HG03095 (cell line): Measurements from ENCODE around the gene CARNS1.
"Not testable (repeated sequence)": the region's sequence is repeated elsewhere in the genome, so short reads cannot be mapped to it uniquely, and the experiment has no call there.

Experiments
- ATAC-seq: cut with Tn5 transposase; IDR thresholded peaks from one replicate; pipeline ENCODE4 v1.9.1; 2021; ENCODE audit warnings: moderate library complexity; ENCODE audit not compliant: unreplicated experiment

Gene CARNS1

DNA sequence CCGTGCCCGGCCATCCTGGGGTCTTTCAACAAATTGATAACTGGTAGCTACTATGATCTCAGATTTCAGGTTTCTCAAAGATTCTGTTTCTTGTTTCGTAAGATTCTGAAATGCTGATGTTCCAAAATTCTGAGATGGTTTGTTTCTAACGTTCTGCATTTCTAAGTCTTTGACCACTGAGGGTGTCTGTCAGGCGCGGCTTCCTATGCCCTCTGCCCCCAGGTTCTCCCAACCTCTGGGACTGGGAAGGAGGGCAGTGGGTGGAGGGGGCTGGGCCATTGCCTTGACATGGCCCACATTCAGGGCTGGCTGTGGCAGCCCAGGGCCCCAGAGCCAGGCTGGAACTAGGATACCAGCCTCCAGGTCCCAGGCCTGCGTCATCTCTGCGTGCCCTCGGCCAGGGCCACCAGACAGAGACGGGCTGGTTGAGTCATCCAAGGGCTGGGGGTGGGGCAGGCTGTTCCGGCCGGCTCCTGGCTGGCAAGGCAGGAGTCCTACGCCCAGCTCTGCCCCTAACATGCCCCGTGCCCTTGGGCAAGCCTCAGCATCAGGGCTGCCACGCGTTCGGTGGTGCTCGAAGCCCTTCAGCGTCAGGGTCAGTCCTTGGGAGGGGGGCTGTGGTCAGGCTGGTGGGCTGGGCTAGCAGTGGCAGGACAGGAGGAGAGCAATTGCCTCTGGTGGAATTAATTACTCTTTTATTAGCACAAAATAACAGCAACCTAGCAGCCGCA, 48.4 kb downstream of the CARNS1 start:
- ATAC-seq: no peak

DNA sequence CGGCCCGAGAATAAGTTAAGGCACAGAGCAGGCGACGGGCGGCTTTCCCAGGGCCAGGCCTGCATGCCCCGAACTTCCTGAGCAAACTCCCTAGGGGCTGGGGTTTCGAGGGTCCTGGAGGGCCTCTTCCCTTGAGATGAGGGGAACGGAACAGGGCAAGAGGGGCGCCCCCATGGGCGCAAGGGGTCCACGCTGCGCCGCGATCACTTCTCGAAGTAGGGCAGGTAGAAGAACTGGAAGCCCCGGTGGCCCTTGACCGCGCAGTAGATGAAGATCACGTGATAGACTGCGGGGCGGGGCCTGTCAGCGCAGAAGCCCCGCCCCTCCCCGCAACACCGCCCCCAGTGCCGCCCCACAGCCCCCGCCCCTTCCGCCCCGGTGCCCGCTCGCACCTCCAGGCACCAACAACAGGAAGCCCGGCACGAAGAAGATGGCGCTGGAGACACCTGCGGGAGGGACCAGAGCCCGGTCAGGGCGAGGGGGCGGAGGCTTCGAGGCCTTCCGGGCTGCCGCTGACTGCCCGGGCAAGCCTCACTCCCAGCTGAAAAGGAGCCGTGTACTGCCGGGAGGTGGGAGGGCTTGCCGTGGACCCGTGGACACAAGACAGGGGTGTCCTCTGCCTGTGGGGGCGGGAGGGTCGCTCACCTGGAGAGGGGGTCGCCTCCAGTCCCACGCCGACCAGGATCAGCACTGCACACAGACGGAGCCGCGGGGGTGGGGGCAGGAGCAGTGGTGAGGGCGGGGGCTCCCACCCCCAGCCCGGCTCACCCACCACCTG, 49.1 kb downstream of the CARNS1 start:
- ATAC-seq: peak; percentile 43

DNA sequence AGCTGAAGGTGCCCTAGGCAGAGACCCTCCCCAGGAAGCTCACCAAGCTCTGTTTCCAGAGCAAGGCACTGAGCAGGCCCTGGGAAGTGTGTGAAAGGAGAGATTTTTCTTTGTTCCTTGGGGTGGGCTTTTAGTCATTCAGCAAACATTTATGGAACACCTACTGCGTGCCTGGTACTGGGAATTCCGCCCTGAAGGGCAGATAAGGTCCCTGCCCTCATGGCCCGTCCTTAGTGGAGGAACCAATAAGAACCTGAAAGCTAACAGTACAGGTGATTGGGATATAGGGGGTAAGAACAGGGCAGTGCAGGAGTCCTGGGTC, 49.7 kb downstream of the CARNS1 start:
- ATAC-seq: no peak

DNA sequence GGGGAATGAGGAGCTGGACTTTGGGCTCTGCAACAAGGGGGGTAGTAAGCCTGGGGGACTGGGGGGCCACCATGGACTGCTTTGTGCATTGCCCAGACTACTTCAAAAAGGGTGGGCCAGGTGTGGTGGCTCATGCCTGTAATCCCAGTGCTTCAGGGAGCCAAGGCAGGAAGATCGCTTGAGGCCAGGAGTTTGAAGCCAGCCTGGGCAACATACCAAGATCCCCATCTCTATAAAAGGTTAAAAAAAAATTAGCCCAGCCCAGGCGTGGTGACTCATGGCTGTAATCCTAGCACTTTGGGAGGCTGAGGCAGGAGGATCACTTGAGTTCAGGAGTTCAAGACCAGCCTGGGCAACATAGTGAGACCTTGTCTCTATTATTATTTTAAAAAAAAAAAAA, 50.1 kb downstream of the CARNS1 start:
- ATAC-seq: not testable (repeated sequence)

DNA sequence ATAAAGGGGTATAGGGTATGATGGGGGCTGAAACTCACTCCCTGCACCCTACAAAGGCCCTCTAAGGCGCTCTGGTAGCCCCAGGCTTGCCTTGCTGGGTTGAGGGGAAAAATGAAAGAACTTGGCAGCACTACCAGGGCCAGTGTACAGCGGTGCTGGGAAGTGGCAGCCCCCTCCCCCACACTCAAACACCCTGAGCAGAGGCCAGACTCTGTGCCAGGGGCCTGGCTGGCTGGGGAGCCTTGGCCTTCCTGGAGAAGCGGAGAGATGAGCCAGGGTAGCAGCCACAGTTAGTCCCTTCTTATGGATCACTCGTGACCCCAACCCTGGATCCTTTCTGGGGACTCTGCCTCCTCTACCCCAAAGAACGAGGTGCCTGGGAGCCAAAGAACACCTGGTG, 50.9 kb downstream of the CARNS1 start:
- no peak for ATAC-seq

DNA sequence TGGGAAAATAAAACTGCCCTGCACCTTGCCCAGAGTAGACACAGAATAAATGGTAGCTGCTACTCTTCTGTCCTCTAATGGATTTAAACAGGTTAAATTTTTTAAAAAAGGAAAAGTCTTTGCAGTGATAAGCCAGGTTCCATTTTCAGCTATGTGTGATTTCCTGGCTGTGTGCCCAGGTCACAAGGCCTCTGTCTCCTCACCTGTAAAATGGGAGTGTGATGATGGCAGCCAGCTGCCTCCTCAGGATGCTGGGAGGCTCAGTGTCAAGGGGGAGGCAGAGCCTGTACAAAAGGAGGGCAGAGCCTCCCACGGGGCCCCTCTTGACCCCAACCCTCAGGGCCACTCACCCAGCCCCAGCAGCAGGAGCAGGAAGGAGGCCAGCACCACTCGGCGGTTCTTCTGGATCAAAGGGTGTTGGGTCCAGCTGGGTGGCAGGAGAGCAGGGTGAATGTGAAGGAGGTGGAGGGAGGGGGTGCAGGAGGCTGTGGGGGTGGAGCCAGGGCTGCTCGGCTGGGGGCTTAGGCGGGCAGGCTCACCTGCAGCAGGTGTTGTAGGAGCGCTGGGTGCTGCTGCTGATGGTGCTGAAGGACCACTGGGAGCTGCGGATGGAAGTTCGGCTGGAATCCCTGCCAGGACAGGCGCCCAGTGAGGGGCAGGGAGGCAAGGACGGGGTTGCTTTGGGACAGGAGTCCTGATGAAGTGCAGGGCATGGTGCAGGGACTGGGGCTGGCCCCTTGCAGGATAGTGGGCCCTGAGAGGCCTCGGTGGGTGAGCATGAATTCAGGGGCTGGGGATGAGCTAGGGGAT, 51.7 kb downstream of the CARNS1 start:
- no peak for ATAC-seq

DNA sequence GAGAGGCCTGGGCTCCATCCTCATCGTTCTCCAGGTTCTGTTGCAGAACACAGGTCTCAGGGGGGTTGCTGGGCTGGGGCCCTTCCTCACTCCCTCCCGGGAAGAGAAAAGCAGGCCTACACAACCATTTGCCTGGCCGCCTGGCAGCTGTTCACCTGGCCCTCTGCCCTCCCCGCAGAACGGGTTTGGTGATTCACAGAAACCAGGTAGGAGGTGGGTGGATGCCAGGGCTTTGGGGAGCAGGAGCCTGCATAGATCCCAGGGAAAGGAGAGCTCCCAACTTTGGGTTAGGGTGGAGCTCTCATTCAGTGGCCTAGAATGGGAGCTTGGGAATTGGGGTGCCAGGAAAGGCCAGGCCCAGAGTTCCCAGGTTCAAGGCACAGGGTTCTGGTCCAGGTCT, 52.6 kb downstream of the CARNS1 start:
- ATAC-seq: no peak

DNA sequence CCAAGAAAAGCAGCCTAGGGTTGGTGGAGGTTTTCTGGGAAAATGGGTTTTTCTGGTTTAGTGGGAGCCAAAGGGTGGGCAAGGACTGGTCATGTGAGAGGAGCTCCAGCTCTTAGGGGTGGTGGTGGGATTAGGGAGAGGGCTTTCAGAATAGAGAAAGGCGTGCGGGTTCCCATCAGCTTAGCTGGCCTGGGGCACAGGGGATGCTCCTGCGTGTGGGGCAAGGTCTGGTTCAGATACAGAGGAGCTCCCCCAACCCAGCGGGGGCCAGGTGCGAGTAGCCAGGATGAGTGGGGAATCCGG, 52.9 kb downstream of the CARNS1 start:
- ATAC-seq: no peak

DNA sequence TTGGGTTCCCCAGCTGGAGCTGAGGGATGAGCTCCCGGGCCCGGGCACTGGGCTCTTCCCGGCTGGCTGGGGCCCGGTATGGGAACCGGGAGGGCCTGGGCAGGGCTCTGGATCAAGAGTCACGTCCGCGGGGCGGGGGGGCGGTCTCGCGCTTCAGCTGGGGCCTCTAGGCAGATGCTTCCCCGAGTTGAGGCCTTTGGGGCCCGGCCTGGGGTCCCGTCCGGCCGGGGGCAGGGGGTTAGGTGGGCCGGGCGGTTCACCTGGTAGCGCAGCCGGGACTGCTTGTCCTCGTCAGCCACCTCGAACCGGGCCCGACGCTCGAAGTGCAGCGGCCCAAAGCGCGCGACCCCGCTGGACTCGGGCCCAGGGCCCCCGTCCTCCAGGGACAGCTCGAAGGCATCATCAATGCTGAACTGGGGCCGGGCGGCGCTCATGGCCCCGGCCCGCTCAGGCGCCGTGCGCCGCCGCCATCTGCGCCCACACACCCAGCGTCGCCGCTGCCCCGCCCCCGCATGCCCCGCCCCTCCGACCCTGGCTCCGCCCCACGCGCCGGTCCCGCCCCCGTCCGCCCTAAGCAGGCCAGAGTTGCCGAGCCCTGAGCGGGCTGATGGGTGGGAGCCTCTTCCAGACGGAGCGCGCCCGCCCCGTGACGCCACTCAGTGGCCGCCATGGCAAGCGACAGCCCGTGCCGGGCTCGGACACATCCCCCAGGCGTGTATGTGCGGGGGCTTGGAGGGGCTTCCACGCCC, 53.5 kb downstream of the CARNS1 start, which contains the start of gene TMEM134:
TSS of gene TMEM134 (minus strand) at position 493 of the 749 bp plus-strand sequence. CDS start at position 434, 59 bp downstream.
- ATAC-seq: peak; percentile 51

DNA sequence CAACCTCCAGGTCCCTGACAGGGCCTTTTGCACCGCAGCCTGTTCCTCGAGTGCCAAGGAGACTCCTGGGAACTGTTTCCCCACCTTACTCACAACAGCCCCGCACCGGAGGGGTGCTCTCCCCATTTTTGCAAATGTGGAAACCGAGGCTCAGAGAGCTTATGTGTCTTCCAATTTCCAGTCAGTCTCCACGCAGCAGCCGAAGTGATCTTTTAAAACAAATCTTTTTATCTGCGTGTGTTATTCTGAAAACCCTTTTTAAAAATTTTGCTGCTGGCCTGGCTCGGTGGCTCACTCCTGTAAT, 54.0 kb downstream of the CARNS1 start:
- no peak for ATAC-seq

DNA sequence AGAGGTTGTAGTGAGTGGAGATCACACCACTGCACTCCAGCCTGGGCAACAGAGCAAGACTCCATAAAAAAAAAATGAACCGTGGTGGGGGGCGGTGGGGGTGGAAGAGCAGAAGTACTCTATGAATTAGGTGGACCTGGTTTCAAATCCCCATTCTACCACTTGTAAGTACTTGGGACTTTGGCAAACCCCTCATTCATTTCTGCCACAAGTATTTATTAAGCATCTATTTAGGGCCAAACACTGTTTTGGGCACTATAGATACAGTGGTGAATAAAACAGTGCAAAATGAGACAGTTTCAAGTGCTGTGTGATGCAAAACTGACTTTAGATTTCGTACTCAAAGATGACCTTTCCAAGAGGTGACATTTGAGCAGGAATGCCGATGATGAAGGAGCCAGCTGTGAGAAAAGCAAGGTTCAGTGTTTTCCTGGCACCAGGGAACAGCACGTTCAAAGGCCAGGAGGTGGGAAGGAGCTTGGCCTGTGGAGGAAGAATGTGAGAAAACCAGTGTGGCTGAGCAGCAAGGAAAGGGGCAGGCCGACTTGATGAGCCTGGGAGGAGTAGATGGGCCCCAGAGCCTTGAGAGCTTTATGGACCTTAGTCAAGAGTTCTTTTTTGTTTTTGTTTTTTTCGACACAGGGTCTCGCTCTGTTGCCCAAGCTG, 55.0 kb downstream of the CARNS1 start:
- ATAC-seq: no peak

DNA sequence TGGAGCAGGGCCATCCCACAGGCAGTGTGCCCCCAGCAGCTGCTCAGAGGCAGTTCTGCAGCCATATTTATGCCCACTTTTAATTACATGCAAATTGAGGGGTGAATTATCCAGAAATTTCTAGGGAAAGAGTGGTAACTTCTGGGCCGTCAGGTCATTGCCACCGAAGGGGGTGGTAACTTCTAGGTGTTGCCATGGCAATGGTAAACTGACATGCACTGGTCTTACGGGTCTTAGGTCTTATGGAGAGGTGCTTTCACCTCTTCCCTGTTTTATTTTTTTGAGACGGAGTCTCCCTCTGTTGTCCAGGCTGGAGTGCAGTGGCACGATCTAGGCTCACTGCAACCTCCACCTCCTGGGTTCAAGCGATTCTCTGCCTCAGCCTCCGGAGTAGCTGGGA, 57.4 kb downstream of the CARNS1 start:
- no peak for ATAC-seq
